Stimulated activated CD8-positive, alpha-beta memory T cell treated with anti-CD3 and anti-CD28 coated beads, Interleukin-7, amount 100 ng/mL, for 1 hour (primary cell): ENCODE data around the gene CYP2W1.

Source experiments
- DNase-seq, 2 donors: peaks; one replicate each; pipeline ENCODE4 v3.0.0-alpha.2; 2020; ENCODE audit warnings: low read depth in 2 of 2

CYP2W1 gene

DNA sequence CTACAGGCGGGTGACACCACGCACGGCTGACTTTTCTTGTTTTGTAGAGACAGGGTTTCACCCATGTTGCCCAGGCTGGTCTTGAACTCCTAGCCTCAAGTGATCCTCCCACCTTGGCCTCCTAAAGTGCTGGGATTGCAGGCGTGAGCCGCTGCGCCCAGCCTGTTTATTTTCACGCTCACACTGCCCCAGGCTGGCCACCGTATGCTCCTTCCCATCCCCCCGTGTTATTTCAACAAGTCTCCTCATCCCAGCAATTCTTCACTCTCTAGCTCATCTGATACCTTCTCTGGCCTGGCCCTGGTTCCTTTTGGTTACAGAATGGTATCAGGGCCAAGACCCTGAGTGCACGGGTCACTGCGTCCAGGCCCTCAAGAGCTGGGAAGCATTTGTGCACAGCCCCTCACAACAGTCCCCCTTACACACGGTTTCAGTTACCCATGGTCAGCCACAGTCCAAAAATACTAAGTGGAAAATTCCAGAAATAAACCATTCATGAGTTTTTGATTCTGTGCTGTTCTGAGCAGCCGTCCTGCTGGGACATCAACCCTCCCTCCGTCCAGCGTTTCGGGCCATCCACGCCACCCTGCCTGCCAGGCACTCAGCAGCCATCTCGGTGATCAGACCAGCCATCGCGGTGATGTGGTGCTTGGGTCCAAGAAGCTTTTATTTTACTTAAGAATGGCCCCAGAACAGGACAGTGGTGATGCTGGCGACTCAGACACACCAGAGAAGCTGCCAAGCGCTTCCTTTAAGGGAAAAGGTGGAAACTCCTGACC, 16.5 kb upstream of the CYP2W1 start:
- no peak for DNase-seq

DNA sequence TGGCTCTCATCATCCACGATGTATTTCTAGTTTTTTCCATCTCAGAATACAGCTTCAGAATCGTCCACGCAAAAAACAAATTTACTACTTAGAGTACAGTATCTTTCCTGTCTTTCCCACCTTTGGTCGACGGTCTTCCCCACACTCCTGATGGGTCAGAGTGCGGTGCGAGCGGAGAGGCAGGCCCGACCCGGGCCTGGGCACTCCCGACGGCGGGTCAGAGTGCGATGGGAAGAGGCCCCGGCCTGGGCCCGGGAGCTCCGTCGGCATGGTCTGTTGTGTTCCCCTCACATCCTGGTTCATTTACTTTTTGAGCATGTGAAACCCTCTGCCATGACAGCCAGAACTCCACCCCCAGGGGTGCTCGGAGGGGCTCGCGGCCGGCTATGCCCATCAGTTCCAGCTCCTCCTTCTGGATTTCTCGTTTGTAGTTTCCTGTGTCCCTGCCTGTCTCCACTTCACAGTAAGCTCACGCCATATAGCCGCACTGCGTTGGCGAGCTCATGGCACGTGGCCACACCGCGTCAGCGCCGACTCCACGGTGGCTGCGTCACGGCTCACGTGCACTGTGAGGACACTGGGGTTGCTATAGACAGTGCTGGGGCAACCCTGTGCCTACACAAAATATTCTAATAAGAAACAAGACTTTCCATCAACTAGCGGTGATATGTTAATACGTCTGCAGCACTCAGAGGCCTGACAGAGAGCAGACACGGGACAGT, 15.5 kb upstream of the CYP2W1 start:
- no peak for DNase-seq

DNA sequence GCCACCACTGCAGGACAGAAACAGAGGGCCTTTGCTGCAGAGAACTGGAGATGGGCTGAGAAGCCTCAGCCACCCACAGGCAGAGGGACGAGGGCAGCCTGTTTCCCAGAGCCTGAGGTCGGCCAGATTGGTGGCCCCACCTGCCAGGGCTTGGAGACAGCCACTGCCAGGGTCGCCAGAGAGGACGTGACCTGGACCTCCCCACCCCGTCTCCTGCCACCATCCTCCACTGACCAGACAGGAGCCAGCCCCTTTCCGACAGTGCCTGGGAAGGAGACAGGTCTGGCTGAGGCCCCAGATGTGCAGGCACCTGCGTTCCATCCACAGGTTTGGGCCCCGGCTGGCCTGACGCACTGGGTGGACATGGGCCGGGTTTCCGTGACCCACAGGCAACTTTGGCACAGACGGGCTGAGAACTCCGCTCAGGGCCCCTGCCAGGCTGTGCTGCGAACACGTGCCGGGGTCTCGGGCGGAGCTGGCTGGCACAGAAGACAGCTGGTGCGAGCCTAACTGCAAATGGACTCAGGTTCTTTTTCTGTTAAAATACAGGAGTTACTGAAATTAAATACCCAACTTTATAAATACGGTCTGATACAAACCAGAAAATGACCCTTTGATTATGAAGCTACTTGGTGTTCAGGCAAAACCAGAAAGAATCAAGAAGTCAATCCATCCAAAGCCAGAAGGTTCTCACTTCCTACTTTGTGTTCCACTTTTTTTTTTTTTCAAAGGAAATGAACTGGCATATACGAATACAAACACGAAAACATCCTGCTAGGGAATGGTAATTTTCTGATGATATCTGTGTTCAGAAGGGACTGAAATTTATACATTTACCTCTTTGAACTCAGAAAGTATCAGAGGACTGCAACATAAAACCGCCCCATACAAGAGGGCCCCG, 14.5 kb upstream of the CYP2W1 start:
- no peak for DNase-seq

DNA sequence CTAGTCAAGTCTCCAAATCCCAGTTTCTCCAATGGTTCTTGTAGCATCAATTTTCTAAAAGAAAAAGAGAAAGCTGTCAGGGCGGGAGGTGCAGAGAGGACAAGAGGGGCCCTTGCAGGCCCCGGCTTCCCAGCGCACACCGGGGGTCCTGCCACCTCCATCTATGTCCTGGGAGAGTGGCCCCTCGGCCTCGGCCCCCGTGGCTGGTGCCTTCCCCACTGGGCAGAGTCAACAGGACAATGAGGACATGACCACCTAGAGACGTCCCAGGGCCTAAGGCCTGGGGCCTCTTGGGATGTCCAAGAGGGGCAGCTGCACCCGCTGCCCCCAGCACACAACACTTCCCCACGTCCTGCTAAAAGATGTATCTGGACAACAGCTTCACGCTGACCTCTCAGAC, 13.6 kb upstream of the CYP2W1 start:
- no peak for DNase-seq

DNA sequence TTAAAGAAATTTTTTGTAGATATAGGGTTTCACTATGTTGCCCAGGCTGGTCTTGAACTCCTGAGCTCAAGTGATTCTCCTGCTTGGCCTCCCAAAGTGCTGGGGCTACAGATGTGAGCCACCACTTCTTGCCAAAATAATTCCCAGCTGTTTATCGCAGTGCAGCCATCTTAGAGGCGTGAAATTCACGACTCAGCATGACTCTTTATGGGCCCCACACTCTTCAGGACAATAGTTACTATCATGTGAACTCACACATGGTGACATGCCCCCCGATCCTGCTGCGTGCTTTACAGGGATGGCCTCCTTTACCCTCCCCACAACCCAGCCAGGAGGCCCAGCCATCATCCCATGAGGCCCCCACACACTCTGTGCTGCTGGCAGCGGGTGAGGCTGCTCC, 12.2 kb upstream of the CYP2W1 start:
- no peak for DNase-seq

DNA sequence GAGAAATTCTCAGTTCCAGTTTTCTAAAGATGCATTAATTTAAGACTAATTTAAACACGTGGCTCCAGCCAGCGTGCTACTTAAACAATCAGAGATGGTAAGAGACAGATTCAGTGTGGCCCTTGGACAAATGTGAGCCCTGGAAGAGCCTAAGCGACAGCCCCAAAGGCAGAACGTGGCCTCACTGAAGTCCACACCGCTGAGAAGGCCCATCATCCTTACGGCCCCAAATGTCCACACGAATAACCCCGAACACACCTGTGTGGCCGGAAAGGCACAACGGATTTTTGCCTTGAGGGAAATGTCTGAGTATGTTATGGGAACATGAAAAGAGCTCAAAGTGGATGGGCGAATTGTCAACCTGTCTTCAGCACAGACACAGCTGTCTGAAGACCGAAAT, 10.9 kb upstream of the CYP2W1 start:
- no peak for DNase-seq

DNA sequence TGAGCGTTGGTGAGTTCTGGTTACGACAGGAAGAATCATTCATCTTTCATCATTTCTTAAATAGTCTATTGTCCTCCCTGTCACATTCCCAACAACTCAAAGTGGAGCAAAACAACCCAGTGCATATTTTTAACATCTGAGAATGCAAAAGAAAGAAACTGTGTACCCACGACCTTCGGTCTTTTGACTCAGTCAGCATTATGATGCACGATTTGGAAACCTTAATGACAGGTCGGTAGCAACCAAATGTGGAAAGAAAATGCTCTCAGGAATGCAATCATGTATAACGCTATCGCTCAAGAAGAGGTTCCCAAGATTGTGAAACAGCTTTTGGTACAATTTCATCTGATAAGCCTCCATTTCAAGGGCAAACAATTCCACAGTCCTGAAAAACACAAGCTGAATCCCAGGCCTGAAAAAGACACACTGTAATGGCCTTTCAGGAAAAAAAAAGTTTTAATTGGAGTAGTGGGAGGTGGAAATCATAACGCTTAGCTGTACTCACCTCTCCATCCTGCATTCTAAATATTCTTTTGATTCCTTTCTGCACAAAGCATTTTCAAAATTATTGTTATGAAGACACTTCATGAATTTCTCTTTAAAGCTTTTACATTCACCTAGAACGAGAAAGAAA, 10.2 kb upstream of the CYP2W1 start:
- DNase-seq: no peak

DNA sequence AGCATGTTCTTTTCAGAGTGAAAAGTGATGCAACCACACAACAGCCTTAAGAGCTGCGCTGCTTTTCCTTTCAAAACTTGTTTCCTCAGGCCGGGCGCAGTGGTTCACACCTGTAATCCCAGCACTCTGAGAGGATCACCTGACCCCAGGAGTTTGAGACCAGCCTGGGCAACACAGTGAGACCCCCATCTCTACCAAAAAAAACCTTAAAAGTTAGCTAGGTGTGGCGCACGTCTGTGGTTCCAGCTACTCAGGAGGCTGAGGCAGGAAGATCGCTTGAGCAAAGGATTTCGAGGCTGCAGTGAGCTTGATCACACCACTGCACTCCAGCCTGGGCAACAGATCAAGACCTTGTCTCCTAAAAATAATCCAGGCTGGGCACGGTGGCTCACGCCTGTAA, 9.7 kb upstream of the CYP2W1 start:
- no peak for DNase-seq

DNA sequence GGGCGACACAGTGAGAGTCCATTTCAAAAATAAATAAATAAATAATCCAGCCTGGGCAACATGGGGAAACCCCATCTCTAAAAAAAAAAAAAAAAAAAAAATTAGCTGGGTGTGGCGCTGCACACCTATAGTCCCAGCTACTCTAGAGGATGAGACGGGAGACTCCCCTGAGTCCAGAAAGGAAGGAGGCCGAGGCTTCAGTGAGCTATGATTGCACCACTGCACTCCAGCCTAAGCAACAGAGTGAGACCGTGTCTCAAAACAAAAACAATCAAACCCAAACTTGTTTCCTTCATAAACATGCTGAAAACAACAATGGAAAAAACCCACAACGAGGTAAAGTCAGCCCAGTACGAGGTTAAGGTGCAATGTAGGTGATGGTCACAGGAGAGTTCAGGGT, 8.8 kb upstream of the CYP2W1 start:
- DNase-seq: no peak

DNA sequence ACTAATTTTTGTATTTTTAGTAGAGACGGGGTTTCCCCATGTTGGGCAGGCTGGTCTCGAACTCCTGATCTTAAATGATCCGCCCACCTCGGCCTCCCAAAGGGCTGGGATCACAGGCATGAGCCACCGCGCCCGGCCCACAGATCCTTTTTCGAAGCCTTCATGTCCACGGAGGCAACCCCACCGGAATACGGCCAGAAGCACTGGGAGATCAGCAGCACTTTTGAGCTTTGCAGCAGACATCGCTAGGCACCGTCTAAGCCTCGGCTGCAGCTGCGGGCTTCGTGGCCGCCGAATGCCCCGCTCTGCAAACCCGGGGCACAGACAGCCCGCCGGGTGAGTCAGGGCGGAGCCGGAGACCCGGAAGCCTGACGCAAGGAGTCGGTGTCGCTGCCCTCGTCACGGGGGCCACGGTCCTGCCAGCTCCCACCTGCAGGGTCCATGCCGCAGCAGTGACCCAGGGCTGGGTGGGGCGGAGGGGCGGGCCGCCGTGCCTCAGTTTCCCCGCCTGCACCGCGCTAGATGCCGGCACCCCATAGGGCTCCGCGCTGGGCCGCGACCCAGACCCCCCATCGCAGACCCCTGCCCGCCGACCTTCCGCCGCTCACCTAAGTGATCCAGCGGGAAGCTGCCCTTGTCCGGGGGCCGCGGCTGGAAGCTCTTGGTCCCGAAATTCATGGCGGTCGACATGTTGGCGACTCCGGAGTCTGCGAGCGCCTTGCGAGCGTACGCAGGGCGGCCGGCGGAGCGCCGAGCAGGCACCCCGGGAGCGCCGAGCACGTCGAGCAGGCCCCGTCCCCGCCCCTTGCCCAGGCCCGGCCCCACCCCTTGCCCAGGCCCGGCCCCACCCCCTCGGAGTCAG, 7.9 kb upstream of the CYP2W1 start, which contains the start of gene COX19:
COX19 (minus strand) TSS at position 730 of the 862 bp plus-strand sequence; CDS start at position 690, 40 bp downstream.
- DNase-seq: peak; percentile 75 to 79

DNA sequence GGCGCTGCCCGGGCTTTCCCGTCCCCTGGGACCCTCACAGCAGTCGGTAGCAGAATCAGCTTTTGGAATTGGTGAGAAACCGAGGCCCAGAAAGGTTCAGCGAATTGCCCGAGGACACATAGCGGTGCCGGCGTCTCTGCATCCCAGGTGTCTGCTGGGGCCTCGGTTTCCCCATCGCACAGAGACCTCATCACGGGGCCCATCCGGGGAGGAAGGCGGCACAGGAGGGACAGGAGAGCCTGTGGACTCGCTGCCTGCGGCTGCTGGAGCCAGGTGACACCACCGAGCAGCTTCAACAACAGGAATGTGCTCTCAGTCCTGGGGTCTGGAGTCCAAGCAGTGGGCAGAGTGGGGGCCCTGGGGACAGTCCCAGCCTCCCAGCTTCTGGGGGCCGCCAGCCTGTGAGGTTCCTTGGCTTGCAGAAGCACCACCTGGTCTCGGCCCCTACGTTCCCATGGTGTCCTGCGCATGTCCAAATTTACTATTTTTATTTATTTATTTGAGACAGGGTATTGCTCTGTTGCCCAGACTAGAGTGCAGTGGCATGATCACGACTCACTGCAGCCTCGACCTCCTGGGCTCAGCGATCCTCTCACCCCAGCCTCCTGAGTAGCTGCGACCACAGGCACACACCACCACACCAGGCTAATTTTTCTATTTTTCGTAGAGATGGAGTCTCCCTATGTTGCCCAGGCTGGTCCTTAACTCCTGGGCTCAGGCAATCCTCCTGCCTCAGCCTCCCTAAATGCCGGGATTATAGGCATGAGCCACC, 7.1 kb upstream of the CYP2W1 start:
- DNase-seq: no peak

DNA sequence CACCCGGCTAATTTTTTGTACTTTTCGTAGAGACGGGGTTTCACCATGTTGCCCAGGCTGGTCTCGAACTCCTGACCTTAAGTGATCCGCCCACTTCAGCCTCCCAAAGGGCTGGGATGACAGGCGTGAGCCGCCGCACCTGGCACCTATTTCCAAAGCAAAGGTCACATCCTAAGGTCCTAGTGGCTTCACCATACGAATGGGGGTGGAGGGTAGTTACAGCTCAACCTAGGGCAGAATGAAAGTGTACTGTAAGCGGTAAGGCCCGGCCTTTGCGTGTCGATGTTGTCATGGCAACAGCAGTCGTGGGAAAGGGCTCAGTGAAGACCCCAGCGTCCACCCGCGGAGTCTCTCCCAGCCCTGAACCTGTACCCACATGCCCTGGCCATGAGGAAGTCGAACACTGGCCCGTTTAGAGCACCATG, 6.1 kb upstream of the CYP2W1 start:
- no peak for DNase-seq

DNA sequence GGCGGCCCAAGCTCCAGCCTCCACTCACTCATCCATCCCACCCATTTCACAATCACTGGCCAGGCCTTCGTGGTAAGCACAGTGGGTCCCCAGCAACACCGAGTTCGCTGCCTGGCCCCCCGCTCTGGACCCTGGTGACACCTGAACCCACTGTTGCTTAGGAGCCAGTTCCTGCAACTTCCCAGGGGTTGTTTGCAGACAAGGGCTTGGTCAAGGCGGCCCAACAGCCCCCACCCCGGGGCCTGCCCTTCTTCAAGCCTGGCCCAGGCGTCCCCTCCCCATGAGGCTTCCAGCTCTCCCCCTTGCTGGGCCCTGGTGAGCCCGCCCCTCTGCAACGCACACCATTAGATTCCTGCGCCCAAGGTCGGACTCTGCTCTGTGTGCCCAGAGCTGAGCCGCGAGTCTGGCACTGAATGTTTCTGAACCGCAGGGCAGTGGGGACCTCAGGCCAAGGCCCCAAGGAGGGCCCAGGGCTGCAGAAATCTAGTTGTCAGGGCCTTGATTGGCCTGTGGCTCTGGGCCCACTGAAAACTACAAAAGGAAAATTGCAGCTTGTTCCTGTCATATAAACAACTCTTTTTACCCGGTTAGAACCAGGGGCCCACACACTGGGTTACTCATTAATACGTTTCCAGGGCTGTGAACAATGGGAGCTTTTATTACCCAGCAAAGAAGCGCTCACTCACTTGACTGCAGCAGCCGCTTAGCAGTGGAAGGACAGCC, 5.5 kb upstream of the CYP2W1 start:
- no peak for DNase-seq

DNA sequence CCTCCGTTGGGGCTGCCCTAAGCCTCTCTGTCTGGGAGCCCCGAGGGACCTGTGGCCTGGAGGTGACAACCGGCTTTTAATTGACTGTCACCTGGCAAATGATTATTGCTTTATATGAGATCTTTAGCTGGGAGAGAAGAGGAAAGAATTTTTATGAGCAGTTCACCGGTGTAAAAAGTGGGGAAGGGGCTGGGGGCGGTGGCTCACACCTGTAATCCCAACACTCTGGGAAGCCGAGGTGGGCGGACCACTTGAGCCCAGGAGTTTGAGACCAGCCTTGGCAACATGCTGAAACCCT, 5.0 kb upstream of the CYP2W1 start:
- DNase-seq: no peak

DNA sequence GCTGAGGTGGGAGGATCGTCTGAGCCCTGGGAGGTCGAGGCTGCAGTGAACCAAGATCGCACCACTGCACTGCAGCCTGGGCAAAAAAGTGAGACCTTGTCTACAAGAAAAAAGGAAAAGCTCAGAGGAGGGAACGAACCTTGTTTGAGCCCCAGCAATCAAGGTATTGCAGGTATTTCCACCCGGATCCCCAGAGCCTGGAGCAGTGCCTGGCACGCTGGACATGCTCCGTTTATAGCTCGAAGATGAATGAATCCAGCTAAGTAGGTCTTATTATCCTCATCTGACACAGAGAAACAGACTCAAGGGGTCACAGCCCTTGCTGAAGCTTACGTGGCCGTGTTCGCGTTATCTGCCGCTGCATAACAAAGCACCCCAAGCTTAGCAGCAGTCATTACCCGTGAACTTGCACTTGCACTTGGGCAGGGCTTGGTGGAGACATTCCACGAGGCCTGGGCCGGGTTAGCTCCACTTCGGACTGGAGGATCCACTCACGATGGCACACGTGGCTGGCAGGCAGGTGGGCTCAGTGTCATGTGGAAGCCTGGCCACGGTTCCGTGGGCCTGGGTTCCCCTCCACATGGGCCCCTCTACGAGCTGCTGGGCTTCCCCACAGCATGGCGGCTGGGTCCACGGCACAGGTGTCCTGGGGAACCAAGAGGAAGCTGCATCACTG, 4.4 kb upstream of the CYP2W1 start:
- DNase-seq: no peak

DNA sequence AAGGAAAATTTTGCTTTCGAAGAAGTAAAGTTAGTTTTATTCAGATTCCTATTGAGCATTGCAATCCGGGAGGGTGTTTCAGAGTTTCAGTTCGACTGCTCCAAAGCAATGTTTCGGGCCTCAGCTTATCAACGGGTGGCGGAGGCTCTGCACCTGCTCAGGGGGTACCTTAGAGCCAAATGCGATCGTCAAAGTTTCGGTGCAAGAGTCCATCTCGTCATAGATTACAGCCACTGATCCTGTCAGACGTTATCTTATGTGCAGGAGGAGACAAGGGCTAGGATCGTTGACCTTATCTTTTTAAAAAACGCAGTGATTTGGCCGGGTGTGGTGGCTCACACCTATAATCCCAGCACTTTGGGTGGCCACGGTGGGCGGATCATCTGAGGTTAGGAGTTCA, 3.8 kb upstream of the CYP2W1 start:
- no peak for DNase-seq

DNA sequence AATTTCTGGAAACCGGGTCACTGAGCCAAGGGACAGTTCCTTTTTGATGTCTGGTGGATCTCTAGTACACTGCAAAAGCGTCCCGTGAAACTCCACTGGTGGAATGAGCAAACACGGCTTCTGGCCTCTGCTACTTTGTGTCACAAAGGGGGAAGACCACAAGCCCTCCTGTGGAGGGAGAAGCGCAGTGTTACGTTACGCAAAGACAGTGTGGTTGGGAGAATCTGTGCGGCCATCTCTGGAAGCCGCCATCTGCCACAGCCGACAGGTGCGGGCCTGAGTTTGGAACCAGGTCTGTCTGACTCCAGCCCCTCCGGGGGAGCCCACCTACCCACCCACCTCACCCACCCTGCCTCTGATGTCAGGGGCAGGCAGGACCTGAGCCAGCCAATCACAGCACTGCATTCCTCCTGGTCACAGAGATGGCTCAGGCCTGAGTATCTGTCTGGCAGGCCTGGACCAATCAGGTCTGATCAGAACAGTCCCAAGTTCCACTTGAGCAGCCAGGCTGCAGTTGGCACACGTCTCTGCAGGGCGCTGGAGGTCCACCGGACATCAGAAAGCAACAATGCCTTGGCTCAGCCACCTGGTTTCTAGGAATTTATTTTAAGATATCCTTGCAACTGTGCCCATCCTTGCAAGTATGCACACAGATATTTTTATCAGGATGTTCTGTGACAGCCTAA, 3.0 kb upstream of the CYP2W1 start:
- no peak for DNase-seq

DNA sequence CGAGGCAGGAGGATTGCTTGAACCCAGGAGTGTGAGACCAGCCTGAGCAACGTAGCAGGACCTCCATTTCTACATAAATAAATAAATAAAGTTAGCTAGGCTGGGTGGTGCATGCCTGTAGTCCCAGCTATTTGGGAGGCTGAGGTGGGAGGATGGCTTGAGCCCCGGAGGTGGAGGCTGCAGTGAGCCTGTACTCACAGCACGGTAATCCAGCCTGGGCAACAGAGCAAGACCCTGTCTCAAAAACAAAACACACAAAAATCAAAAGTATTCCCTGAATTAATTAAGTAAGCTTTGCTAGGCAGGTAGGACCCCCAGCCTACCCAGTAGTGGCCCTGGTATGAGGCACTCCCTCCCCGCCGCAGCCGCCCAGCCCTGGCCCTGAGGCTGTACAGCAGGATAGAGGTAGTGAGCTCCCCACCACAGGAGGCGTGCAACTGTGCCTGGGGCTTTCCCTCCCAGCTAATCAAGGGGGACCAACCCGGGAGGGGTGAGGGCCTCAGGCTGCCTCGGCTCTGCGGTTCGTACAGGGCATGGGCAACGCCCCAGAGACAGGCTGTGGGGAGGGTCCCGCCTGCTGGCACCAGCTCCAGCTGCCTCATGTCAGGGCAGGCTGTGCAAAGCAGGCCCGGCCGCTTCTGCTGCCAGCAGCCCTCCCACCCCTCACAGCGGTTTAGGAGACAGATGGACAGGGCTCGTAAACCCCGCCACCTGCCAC, 1.0 kb upstream of the CYP2W1 start:
- DNase-seq: no peak
